ENCODE results near the gene VMAC.
"Not testable (repeated sequence)": the region's sequence is repeated elsewhere in the genome, so short reads cannot be mapped to it uniquely, and the experiment has no call there.

The VMAC gene

DNA sequence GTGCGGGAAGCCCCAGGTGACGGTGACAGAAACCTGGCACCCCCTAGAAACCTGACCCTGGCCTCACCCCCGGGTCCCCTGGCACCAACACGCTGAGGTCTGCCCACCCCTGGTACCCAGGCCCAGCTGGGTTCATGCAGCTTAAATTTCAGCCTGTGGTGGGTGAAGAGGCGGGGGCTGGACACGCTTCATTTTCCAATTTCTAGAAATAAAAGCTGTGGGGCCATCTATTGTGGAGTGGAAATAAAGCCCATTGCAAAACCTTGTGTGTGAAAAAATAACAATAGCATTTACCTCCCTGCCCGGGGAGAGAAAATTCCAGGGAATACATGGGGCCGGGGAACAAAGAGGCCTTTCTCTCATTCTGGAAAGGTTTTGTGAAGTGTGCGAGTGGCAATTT, 26.8 kb upstream of the VMAC start:
- no peaks in the 10 kb centered on the region for H3K36me3 Mint-ChIP-seq
- CTCF ChIA-PET = no interaction called here
- H3K4me1 Mint-ChIP-seq = peaks cover 2% of the 10 kb centered on the region

DNA sequence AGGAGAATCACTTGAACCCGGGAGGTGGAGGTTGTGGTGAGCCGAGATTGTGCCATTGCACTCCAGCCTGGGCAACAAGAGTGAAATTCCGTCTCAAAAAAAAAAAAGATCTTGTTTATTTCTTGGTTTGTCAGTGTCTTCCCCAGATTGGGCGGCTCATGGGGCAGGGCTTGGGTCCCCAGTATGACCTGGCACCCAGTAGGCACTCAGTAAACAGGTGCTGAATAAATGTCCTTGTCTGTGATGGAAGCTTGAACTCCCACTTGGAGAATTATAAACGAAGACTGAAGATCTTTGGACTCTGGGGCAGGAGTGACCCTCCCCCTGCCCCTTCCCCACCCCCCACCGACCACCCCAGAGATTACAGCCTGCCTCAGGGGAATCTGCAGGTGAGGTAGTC, 24.5 kb upstream of the VMAC start:
- Mint-ChIP-seq H3K9me3 (no peaks in the 10 kb centered on the region), H3K4me3 (no peak overlapping the region), H3K4me1 (no peaks in the 10 kb centered on the region), H3K27ac (no peak overlapping the region), H3K27me3 (peaks cover 55% of the 10 kb centered on the region), H3K36me3 (no peaks in the 10 kb centered on the region)
- CTCF ChIA-PET = no interaction called here
- DNase-seq = no peak

More for the DNA sequence above, 26.8 kb upstream of the VMAC start:
- peaks cover 50% of the 10 kb centered on the region for H3K27me3 Mint-ChIP-seq
- no peak for DNase-seq
- H3K27ac Mint-ChIP-seq = no peak overlapping the region
- no peaks in the 10 kb centered on the region for H3K9me3 Mint-ChIP-seq
- H3K4me3 Mint-ChIP-seq = no peak overlapping the region

DNA sequence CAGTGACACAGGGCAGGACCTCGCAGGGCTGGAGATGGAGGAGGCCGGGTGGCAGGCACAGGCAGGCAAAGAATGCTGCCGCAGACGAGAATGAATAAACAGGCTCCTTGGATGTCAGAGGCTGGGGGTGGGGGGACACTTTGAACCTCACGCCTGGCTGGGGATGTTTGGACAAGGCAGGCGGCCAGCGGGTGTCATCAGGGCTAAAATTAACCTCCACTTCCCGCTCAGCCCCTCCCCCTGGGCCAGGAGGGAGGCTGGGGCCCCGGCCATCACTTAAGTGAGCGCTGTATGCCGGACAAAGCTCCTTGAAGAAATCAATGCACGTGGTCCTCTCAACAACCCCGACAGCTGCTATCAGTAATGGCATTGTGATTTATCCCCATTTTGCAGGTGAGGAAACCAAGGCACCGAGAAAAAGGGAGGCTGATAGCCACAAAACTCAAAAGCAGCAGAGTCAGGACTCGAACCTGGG, 24.0 kb upstream of the VMAC start:
- Mint-ChIP-seq H3K27me3 (peaks cover 55% of the 10 kb centered on the region), H3K27ac (no peak overlapping the region), H3K4me3 (no peak overlapping the region), H3K36me3 (no peaks in the 10 kb centered on the region), H3K9me3 (no peaks in the 10 kb centered on the region), H3K4me1 (no peaks in the 10 kb centered on the region)
- DNase-seq = no peak
- CTCF ChIA-PET = no interaction called here

DNA sequence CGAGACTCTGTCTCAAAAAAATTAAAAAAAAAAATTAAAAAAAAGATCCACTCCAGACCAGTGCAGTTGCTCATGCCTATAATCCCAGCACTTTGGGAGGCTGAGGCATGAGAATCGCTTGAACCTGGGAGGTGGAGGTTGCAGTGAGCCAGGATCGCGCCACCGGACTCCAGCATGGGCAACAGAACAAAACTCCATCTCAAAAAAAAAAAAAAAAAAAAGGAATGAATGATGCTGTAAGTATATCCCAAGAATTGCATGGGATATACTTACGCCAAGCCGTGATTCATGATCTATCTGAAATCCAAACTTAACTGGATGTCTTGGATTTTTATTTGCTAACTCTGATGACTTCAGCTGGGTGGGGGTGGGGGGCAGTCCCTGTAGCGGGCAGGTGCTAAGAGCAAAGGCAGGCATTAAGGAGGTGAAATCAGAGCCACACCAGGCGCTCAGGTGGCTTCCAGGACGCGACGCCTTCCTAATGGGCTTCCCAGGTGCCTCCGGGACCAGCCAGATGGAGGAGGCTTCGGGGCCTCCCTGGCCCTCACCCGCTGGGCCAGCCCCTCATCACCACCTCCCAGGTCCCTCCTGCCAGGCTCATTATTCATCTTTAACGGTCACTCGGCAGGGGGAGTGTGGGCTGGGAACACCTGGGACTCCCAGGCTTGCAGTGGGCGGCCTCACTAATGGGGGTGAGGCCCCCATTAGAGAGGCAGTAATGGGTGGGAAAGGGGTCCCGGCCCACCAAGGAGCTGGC, 23.0 kb upstream of the VMAC start:
- H3K36me3 Mint-ChIP-seq = no peaks in the 10 kb centered on the region
- no peak for DNase-seq
- H3K4me3 Mint-ChIP-seq = no peak overlapping the region
- H3K9me3 Mint-ChIP-seq = no peaks in the 10 kb centered on the region
- H3K27ac Mint-ChIP-seq = no peak overlapping the region
- CTCF ChIA-PET = interaction anchor here (1.2 kb wide), 1 partner anchor 78 kb away, joined by 3 read pairs; the partner anchor contains the start of gene NRTN
- no peaks in the 10 kb centered on the region for H3K4me1 Mint-ChIP-seq
- H3K27me3 Mint-ChIP-seq = peaks cover 55% of the 10 kb centered on the region

DNA sequence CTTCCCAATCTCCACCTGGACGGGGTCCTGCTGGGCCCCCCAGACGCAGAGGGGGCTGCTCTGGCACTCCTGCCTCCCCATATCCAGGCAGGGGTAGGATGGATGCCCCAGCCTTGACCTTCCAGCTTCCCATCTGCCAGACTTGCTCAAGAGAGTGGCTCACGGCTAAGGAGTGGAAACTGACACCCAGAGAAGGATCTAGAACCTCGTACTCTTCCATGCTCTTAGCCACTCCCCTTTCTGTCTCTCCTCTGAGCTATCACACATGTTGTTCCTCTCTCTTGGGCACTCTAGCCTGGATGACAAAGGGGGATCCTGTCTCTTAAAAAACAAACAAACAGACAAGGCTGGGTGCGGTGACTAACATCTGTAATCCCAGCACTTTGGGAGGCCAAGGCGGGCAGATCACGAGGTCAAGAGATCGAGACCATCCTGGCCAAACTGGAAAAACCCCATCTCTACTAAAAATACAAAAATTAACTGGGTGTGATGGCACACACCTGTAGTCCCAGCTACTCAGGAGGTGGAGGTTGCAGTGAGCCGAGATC, 22.2 kb upstream of the VMAC start:
- Mint-ChIP-seq H3K27ac (no peak overlapping the region), H3K4me1 (no peaks in the 10 kb centered on the region), H3K9me3 (no peaks in the 10 kb centered on the region), H3K36me3 (no peaks in the 10 kb centered on the region), H3K4me3 (no peak overlapping the region), H3K27me3 (peaks cover 52% of the 10 kb centered on the region)
- CTCF ChIA-PET = interaction anchor here (0.9 to 1.2 kb wide), 2 partner anchors 78 to 196 kb away, joined by 3 read pairs; partner anchors contain the start of gene NRTN
- DNase-seq = no peak

DNA sequence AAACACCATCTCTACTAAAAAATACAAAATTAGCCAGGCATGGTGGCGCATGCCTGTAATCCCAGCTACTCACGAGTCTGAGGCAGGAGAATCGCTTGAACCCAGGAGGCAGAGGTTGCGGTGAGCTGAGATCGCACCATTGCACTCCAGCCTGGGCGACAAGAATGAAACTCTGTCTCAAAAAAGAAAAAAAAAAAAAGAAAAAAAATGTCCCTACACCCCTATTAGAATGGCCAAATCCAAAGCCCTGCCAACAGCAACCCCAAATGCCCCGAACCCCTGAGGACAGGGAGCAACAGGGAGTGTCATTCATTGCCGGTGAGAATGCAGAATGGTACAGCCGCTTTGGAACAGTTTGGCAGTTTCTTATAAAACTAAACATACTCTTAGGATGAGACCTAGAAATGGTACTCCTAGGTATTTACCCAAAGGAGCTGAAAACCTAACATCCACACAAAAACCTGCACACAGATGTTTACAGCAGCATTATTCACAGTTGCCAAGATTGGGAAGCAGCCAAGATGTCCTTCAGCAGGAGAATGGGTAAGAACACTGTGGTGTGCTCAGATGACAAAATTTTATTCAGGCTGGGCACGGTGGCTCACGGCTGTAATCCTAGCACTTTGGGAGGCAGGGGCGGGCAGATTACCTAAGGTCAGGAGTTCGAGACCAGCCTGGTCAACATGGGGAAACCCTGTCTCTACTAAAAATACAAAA, 21.4 kb upstream of the VMAC start:
- not testable (repeated sequence) for DNase-seq, H3K9me3 Mint-ChIP-seq, H3K4me3 Mint-ChIP-seq, H3K27ac Mint-ChIP-seq, H3K36me3 Mint-ChIP-seq, H3K4me1 Mint-ChIP-seq
- peaks cover 50% of the 10 kb centered on the region for H3K27me3 Mint-ChIP-seq
- CTCF ChIA-PET = interaction anchor here (0.7 to 0.9 kb wide), 3 partner anchors 79 to 745 kb away, joined by 3 read pairs; no protein-coding TSS in a partner anchor

DNA sequence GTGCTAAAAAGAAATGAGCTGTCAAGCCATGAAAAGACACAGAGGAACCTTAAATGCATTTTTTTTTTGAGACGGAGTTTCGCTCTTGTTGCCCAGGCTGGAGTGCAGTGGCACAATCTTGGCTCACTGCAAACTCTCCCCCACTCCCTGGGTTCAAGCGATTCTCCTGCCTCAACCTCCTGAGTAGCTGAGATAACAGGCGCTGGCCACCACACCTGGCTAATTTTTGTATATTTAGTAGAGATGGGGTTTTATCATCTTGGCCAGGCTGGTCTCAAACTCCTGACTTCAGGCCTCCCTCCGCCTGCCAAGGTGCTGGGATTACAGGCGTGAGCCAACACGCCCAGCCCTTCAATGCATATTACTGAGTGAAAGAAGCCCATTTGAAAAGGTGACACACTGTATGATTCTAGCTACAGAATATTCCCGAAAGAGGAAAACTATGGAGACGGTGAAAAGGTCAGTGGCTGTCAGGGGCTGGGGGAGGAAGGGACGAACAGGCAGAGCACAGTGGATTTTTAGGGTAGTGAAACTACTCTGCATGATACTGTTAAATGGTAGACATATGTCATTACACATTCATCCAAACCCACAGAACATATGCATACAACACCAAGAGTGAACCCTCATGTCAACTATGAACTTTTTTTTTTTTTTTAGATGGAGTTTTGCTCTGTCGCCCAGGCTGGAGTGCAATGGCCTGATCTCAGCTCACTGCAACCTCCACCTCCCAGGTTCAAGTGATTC, 20.4 kb upstream of the VMAC start:
- not testable (repeated sequence) for H3K4me1 Mint-ChIP-seq, H3K4me3 Mint-ChIP-seq, DNase-seq, H3K36me3 Mint-ChIP-seq, H3K27ac Mint-ChIP-seq, H3K9me3 Mint-ChIP-seq
- CTCF ChIA-PET = interaction anchor here (0.8 kb wide), 1 partner anchor 80 kb away, joined by 3 read pairs; no protein-coding TSS in a partner anchor
- peaks cover 43% of the 10 kb centered on the region for H3K27me3 Mint-ChIP-seq

DNA sequence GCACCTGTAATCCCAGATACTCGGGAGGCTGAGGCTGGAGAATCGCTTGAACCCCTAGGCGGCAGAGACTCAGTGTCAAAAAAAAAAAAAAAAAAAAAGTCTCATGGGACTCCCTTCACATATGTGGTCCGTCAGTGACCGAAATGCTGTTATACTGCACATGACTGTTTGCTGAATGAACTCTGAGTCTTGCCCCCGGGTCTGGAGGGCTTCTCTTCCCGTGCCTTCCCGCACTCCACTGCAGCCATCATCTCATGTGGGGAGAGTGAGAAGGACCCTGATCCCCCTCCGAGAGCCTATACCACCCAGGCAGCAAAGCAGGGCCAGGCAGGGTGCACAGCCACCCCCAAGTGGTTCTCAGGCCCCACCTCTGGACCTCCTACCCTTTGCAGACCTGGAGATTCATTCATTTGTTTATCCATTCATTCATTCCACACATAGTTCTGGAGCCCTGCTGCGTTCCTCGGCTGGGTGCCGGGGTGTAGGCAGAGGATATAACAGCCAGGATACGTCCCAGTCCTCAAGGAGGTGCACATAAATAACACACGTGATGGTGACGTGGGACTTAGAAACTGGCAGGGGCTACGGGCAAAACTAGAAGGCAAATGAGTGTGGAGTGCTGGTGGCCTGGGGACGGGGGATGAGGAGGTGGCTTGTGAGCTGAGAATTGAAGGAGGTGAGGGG, 15.2 kb upstream of the VMAC start:
- Mint-ChIP-seq H3K4me3 (no peak overlapping the region), H3K4me1 (no peaks in the 10 kb centered on the region), H3K9me3 (no peaks in the 10 kb centered on the region), H3K27me3 (peaks cover 25% of the 10 kb centered on the region), H3K27ac (no peak overlapping the region), H3K36me3 (no peaks in the 10 kb centered on the region)
- no peak for DNase-seq
- CTCF ChIA-PET = interaction anchor here (4.1 kb wide), 1 partner anchor 85 kb away, joined by 25 read pairs; no protein-coding TSS in a partner anchor

DNA sequence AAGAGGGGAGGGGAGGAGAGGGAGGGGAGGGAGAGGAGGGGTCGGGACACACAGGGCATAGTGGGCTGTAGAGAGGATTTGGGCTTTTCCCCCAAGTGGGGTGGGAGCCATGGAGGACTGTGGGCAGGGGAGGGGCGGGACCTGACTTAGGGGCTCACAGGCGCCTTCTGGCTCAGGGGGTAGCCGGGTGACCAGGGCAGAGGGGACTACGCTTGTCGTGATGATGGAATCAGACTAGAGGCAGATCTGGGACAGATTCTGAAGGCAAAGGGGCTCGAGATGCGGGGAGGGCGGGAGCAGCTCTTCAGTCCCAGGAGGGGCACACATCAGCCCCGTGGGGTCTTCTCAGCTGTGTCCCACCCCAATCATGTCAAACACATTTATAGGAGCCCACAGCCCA, 14.6 kb upstream of the VMAC start:
- Mint-ChIP-seq H3K27me3 (peaks cover 25% of the 10 kb centered on the region), H3K4me1 (no peaks in the 10 kb centered on the region)
- CTCF ChIA-PET = interaction anchor here (4.1 kb wide), 1 partner anchor 86 kb away, joined by 25 read pairs; no protein-coding TSS in a partner anchor

DNA sequence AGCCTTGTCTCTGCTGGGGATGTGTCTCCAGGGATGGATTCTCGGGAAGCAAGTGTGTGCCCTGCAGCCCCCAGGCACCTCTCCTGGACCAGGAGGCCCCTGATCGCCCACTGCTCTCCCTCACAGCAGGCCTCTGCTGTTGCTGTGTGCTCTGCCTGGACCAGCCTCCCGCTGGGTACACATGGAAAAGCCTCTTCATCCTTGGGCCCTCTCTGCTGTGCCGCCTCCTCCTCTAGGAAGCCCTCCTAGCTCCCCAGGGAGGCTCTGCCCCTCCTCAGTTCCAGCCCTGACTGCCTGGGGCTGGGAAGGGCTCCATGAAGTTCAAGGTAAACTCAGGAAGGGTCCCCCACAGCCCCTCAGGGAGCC, 13.1 kb upstream of the VMAC start:
- no peak for DNase-seq
- H3K27me3 Mint-ChIP-seq = peaks cover 25% of the 10 kb centered on the region
- H3K9me3 Mint-ChIP-seq = no peaks in the 10 kb centered on the region
- CTCF ChIA-PET = interaction anchor here (4.1 kb wide), 1 partner anchor 87 kb away, joined by 25 read pairs; no protein-coding TSS in a partner anchor
- peaks cover 3% of the 10 kb centered on the region for H3K36me3 Mint-ChIP-seq
- no peak overlapping the region for H3K27ac Mint-ChIP-seq
- no peak overlapping the region for H3K4me3 Mint-ChIP-seq
- no peaks in the 10 kb centered on the region for H3K4me1 Mint-ChIP-seq

More for the DNA sequence above, 14.6 kb upstream of the VMAC start:
- no peak for DNase-seq
- Mint-ChIP-seq H3K36me3 (no peaks in the 10 kb centered on the region), H3K27ac (no peak overlapping the region), H3K4me3 (no peak overlapping the region), H3K9me3 (no peaks in the 10 kb centered on the region)

DNA sequence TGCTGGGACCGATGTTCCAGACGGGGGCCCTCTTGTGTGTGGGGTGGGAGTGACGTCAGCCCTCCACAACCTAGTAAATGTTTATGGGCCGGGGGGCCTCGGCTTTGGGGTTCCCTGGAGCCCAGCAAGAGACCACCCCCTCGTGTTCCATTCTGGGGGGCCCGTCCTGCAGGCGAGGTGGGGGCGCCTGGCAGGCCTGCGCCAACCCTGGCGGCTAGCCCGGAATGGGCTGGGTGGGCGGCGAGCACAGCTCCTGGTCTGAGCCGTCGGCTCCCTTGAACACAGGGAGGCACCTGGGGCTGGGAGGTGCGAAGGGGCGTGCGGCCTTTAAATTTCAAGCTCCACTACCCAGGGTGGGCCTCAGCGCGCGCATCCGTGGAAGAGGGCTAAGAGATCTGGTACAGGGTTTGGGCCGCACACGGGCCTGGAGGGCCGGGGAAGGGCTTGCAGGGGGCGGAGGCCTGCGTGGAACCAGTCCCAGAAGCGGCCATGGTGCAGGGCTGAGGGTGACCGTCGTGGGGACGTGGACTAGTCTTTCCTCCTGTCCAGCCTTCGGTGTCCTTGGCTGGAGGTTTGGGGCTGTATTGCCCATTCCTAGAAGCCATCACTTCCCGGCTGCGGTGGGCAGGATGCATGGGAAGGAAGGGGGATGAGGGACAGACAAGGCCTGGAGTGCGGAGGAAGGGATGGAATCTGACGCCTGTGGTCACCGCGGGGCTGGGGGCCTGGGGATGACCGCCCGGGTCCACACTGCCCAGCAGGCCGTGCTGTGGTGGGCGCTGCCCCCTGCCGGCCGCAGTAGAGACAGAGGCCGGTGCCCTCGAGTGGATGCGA, 12.5 kb upstream of the VMAC start:
- Mint-ChIP-seq H3K4me3 (no peak overlapping the region), H3K27me3 (peaks cover 25% of the 10 kb centered on the region), H3K4me1 (no peaks in the 10 kb centered on the region), H3K36me3 (peaks cover 3% of the 10 kb centered on the region), H3K27ac (no peak overlapping the region), H3K9me3 (no peaks in the 10 kb centered on the region)
- CTCF ChIA-PET = interaction anchor here (4.1 kb wide), 1 partner anchor 88 kb away, joined by 25 read pairs; no protein-coding TSS in a partner anchor
- DNase-seq = no peak

DNA sequence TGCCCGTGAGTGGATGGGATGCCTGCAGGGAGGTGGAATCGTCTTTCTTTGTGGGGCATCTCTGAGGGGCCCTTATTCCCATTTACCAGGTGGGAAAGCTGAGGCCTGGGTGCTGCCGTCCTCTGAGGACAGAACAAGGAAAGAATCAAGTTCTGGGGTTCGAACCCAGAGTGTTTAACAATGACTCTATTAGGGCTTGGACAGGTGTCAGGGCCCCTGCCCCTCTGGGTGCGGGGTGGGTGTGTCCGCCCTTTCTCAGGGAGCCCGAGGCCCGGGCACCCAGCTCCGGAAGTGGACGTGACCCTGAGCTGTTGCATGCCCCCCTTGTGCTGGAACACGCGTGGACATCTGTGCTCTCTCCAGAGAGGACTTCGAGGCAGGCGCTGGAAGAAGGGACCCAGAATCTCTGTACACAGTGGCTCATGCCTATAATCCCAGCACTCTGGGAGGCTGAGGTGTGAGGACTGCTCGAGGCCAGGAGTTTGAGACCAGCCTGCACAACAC, 11.8 kb upstream of the VMAC start:
- no peak for DNase-seq
- H3K36me3 Mint-ChIP-seq = peaks cover 3% of the 10 kb centered on the region
- no peak overlapping the region for H3K27ac Mint-ChIP-seq
- H3K27me3 Mint-ChIP-seq = peaks cover 25% of the 10 kb centered on the region
- no peak overlapping the region for H3K4me3 Mint-ChIP-seq
- H3K9me3 Mint-ChIP-seq = no peaks in the 10 kb centered on the region
- H3K4me1 Mint-ChIP-seq = no peaks in the 10 kb centered on the region
- CTCF ChIA-PET = interaction anchor here (0.6 to 4.1 kb wide), 2 partner anchors 89 to 165 kb away, joined by 3 to 25 read pairs; no protein-coding TSS in a partner anchor

Data from activated naive CD4-positive, alpha-beta T cell treated with anti-CD3 and anti-CD28 coated beads, Interleukin-2, amount 10 ng/mL, durations not matched to agents 7 days and 5 days (primary cell).